Motor neuron (in vitro differentiated cells): Measurements from ENCODE around the gene CHFR. TPM values are rescaled to one million over a fixed set of nuclear protein-coding genes. Genes with fewer than 3 reads are reported as not detected.
"Not testable (repeated sequence)": the region's sequence is repeated elsewhere in the genome, so short reads cannot be mapped to it uniquely, and the experiment has no call there.

Source experiments
- ATAC-seq, 8 experiments: fragments of 200-7000 bp; cut with Tn5 transposase; replicated peaks in 6 of 8; 2 replicates each; pipeline ENCODE4 v1.8.0; 2021; ENCODE audit warnings: mild to moderate bottlenecking in 8 of 8, moderate library complexity in 8 of 8
- H3K27ac ChIP-seq, 2 donors: fragments of 250-450 bp; sonication (Bioruptor Pico); 2 replicates each; pipeline ENCODE4 v1.9.0; 2021; ENCODE audit warnings: antibody characterized with exemption in 2 of 2, mild to moderate bottlenecking in 2 of 2, moderate library complexity in 1 of 2
- H3K4me1 ChIP-seq, 2 donors: fragments of 250-450 bp; sonication (Bioruptor Pico); replicated peaks in 1 of 2; 2 replicates each; pipeline ENCODE4 v1.6.1; 2021; ENCODE audit warnings: antibody characterized with exemption in 2 of 2, mild to moderate bottlenecking in 2 of 2, moderate library complexity in 1 of 2
- H3K4me3 ChIP-seq, 5 donors: fragments of 250-450 bp; sonication (Bioruptor Pico); 2 replicates each; pipeline ENCODE4 v1.9.0; 2021; ENCODE audit warnings: antibody characterized with exemption in 5 of 5, mild to moderate bottlenecking in 5 of 5, moderate library complexity in 4 of 5
- whole genome bisulfite sequencing, 10 experiments: fragments of 450-650 bp; shearing (Covaris generic); methylation state at CpG; one replicate each; pipeline ENCODE4 v1.0.0; 2022; 5-methylcytosine and 5-hydroxymethylcytosine counted together
- in situ Hi-C, 9 experiments: fragments of 400-800 bp; cut with MboI; loops; one replicate each; pipeline ENCODE4 v1.15.0; 2021; ENCODE audit warnings: low sequenced_read_pairs in 9 of 9, low pct_unique_long_range_greater_than_20kb in 2 of 9; ENCODE audit not compliant: unreplicated experiment in 9 of 9
- total RNA-seq, 8 experiments: library from RNA; unstranded; fragments of 300-600 nt; gene quantifications; 2 replicates each; pipeline versions ENCODE4 v1.2.3 to v1.2.4, GENCODE V29; 2022

The CHFR gene
- total RNA-seq, 8 experiments from 2014 or later = 22.1 to 69.6 (median 24.8) TPM

DNA sequence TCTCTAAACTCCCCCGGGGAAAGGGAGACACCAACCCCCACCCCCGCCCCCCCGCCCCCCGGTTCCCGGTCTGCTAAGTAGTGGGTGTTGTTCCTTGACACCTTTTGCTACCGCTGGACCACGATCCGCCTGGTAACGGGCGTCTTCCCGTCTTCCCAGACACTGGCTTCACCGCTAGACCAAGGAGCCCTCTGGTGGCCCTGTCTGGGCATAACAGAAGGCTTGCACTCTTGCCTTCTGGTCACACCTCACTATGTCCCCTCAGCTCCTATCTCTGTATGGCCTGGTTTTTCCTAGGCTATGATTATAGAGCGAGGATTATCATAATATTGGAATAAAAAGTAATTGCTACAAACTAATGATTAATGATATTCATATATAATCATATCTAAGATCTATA, 78.0 kb downstream of the CHFR start:
- no CpG with 5 or more reads among the region's 13 CpGs for WGBS, 10 experiments
- H3K27ac ChIP-seq, H3K4me1 ChIP-seq, in situ Hi-C loops, H3K4me3 ChIP-seq, ATAC-seq: not testable (repeated sequence)

GRCh38 chr12:132807295-132808092, 79.9 kb downstream of the CHFR start:
- no peaks in the 10 kb centered on the region for H3K4me1 ChIP-seq
- WGBS, 10 experiments = 61 to 100% (median 79%) methylated on average over 2 to 10 of the region's 25 CpGs; no CpG with 5 or more reads in 2 of the 10 experiments
- ATAC-seq = peak in 4 of 8 experiments; percentile 41 to 62 (median 47)
- no peak overlapping the region for H3K4me3 ChIP-seq
- H3K27ac ChIP-seq = no peak overlapping the region
- in situ Hi-C loops = no loop called here

DNA sequence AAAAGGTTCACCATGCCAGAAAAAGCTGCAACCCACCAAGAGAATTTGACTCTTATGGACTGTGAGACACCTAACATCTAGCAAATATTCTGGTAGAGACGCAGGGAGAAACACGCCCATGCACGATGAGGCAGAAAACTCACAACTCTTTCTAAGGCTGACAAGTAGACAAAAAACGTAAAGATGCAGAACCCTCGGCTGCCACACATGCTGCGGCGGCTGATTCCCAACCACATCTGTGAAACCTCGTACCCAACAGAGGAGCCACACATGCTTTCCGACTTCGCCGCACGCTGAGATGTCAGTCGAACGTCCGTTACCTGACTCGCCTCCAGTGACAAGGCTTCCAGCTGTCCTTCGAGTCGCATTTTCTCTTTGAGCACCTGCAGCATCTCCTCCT, 80.5 kb downstream of the CHFR start:
- no peak overlapping the region for H3K27ac ChIP-seq
- WGBS, 10 experiments = 80 to 100% (median 92%) methylated on average over 1 to 16 of the region's 18 CpGs; no CpG with 5 or more reads in 1 of the 10 experiments
- H3K4me3 ChIP-seq = no peak overlapping the region
- H3K4me1 ChIP-seq = no peaks in the 10 kb centered on the region
- no peak for ATAC-seq
- in situ Hi-C loops = no loop called here

GRCh38 chr12:132804426-132804861, 83.0 kb downstream of the CHFR start:
- ATAC-seq = peak; percentile 7 to 87 (median 29)

DNA sequence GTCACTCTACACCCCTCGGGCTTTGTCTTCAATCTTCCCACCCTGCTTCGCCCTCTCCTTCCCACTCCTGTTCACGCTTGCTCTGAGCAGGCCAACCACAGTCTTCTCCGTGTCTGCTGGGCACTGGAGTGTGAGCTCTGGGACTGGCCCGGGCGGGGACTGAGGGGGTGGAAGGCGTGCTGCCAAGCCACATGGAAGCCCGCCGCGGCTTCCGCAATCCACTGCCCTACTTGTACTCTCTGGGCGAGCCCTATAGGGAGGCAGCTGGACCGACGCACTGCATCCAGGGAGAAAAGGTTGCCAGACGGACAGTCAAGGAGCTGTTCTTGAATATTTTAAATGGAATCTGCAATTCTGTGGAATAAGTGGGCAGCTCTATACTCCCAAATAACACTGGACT, 83.5 kb downstream of the CHFR start:
- no peak overlapping the region for H3K27ac ChIP-seq
- in situ Hi-C loops = no loop called here
- 37 to 100% (median 80%) methylated on average over 4 to 11 of the region's 15 CpGs; no CpG with 5 or more reads in 5 of the 10 experiments for WGBS, 10 experiments
- peak in 3 of 8 experiments; percentile 12 to 91 (median 79) for ATAC-seq
- H3K4me1 ChIP-seq = no peaks in the 10 kb centered on the region
- H3K4me3 ChIP-seq = no peak overlapping the region

More at GRCh38 chr12:132804426-132804861, 83.0 kb downstream of the CHFR start:
- H3K4me3 ChIP-seq = no peak overlapping the region
- no peak overlapping the region for H3K27ac ChIP-seq
- in situ Hi-C loops = no loop called here
- 100% methylated on average over 1 of the region's 16 CpGs; no CpG with 5 or more reads in 9 of the 10 experiments for WGBS, 10 experiments
- H3K4me1 ChIP-seq = no peaks in the 10 kb centered on the region

- in situ Hi-C loops = no loop called here
- no peak for ATAC-seq
- no peak overlapping the region for H3K4me3 ChIP-seq
- H3K27ac ChIP-seq = no peak overlapping the region
- 92 to 100% (median 100%) methylated on average over 1 to 8 of the region's 14 CpGs; no CpG with 5 or more reads in 2 of the 10 experiments for WGBS, 10 experiments
- H3K4me1 ChIP-seq = no peaks in the 10 kb centered on the region
Measured at GRCh38 chr12:132803125-132803524, 84.3 kb downstream of the CHFR start.

DNA sequence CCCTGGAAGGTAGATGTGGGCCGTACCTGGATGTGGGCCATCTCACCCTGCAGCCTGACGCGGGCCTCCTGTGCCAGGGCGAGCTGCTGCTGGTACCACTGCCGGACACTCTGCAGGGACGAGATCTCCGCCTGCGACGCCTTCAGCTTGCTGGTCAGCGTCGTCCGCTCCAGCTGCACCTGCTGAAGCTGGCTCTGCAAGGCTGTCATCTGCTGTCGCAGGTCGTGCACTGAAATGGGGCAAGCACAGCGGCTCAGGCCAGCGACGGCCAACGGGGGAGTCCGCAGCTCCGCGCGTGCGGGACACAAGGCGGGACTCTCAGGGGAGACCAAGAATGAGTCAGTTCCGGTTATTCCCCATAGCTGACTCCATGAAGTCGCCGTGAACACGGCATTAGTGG, 85.7 kb downstream of the CHFR start:
- WGBS, 10 experiments = 89 to 100% (median 93%) methylated on average over 1 to 10 of the region's 28 CpGs; no CpG with 5 or more reads in 2 of the 10 experiments
- no peak for ATAC-seq
- Histone ChIP-seq H3K27ac (no peak overlapping the region), H3K4me3 (no peak overlapping the region), H3K4me1 (no peaks in the 10 kb centered on the region)
- in situ Hi-C loops = no loop called here

- no peak overlapping the region for H3K4me3 ChIP-seq
- H3K4me1 ChIP-seq = no peaks in the 10 kb centered on the region
- no peak for ATAC-seq
- WGBS, 10 experiments = 83 to 100% (median 90%) methylated on average over 1 to 2 of the region's 15 CpGs; no CpG with 5 or more reads in 7 of the 10 experiments
- H3K27ac ChIP-seq = no peak overlapping the region
- in situ Hi-C loops = no loop called here
Measured at GRCh38 chr12:132798836-132799235, 88.6 kb downstream of the CHFR start.

DNA sequence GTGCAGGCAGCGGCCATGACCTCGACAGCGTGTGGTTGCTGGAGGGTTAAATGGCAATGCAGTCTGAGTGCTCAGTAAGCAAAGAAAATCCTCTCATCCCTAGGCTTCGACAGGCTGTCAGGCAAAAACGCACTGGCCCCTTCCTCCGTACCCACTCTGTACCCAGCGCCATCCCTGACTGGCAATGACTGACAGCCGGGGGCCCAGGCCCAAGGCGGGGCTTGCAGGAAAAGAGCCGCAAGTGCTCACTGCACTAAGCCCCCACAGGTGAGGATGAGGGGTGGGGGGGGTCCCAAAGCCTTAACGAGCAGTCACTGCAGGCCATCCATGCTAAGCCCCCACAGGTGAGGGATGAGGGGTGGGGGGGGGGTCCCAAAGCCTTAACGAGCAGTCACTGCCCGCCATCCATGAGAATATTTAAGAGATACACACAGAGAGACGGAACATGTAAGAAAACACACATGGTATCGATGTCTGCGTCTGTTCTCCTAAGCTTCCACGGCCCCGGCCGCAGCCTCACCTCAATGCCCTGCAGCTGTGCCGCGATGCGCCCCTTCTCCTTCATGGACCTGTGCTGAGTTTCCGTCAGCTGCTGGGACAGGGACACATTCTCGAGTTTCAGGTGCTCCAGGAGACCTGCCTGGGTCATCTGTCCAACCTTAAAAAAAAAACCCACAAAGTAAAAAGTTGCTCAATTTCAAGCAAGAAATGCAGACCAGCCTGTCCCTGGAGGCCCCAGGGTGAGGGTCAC, 89.4 kb downstream of the CHFR start:
- H3K27ac ChIP-seq = no peak overlapping the region
- ATAC-seq = peak in 1 of 8 experiments; percentile 19
- H3K4me1 ChIP-seq = no peaks in the 10 kb centered on the region
- no peak overlapping the region for H3K4me3 ChIP-seq
- 80 to 100% (median 96%) methylated on average over 1 to 13 of the region's 24 CpGs; no CpG with 5 or more reads in 3 of the 10 experiments for WGBS, 10 experiments
- in situ Hi-C loops = no loop called here

GRCh38 chr12:132795847-132796246, 91.6 kb downstream of the CHFR start:
- ATAC-seq = no peak
- Histone ChIP-seq H3K4me3 (no peak overlapping the region), H3K4me1 (no peaks in the 10 kb centered on the region), H3K27ac (no peak overlapping the region)
- WGBS, 10 experiments = 40 to 100% (median 89%) methylated on average over 1 to 5 of the region's 14 CpGs; no CpG with 5 or more reads in 4 of the 10 experiments
- in situ Hi-C loops = no loop called here

DNA sequence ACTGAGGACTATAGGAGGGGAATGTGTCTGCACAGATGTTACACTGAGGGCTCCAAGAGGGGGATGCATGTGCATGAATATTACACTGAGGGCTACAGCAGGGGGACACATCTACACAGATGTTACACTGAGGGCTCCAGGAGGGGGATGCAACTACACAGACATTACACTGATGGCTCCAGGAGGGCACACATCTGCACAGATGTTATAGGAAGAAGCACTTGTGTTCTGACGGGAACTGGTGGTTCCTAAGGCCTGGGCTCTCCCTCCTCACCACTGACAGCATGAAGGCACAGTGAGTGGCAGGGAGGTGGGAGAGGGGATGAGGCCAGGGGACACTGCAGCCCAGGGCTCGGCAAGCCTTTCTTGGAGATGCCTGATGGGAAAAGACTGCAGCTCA, 95.5 kb downstream of the CHFR start:
- H3K4me1 ChIP-seq, H3K4me3 ChIP-seq, in situ Hi-C loops, H3K27ac ChIP-seq: not testable (repeated sequence)
- peak in 2 of 8 experiments; percentile 16 to 18 for ATAC-seq
- no CpG with 5 or more reads among the region's 2 CpGs for WGBS, 10 experiments

DNA sequence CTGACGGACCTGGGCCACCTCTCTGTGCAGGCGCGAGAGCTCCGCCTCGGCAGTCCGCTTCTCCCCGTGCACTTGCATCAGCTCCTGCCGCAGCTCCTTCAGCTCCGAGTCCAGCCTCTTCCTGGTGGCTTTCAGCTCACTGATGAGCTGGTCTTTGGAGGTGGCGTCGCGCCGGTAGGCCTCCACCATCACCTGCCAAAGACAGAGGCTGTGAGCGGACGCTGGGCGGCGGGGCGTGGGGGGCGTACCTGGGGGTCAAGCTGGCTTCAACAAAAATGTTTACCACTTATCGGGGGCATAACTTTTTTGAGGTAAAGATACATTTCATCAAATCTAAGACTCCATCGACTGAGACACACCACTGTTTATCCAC, 98.3 kb downstream of the CHFR start:
- H3K4me3 ChIP-seq = no peak overlapping the region
- WGBS, 10 experiments = 90% methylated on average over 8 of the region's 21 CpGs; no CpG with 5 or more reads in 9 of the 10 experiments
- H3K27ac ChIP-seq = no peak overlapping the region
- in situ Hi-C loops = no loop called here
- H3K4me1 ChIP-seq = no peaks in the 10 kb centered on the region
- no peak for ATAC-seq

- in situ Hi-C loops = no loop called here
- no peak overlapping the region for H3K4me3 ChIP-seq
- H3K4me1 ChIP-seq = no peaks in the 10 kb centered on the region
- WGBS, 10 experiments = 85 to 100% (median 97%) methylated on average over 1 to 9 of the region's 29 CpGs; no CpG with 5 or more reads in 3 of the 10 experiments
- ATAC-seq = no peak
- H3K27ac ChIP-seq = no peak overlapping the region
Measured at GRCh38 chr12:132788375-132789098, 98.9 kb downstream of the CHFR start.
